GM18861 (cell line): ENCODE results near the gene LRBA.
"Not testable (repeated sequence)": the region's sequence is repeated elsewhere in the genome, so short reads cannot be mapped to it uniquely, and the experiment has no call there.

ENCODE experiments used
- ATAC-seq: cut with Tn5 transposase; IDR thresholded peaks from one replicate; pipeline ENCODE4 v1.9.1; 2021; ENCODE audit not compliant: unreplicated experiment

Gene LRBA

GRCh38 chr4:150974750-150975149, 40.3 kb downstream of the LRBA start:
- ATAC-seq: peak; percentile 54

DNA sequence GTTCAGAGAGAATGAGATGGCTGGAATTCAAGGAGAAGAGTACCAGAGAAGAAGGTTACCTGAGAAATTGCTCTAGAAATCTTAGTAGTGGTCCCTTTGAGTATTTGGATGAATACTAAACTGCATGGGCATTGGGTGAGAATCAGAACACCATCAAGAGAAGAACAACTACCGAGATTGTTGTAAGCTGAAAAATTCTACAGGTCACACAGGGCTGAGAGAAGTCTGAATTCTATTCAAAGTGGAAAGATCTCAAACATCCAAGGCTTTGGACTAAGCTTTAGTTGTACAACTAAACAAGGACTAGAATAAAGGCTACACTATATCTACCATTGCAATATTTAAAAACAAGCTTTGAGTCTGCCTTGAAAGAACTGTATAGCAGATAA, 40.8 kb downstream of the LRBA start:
- ATAC-seq: no peak

DNA sequence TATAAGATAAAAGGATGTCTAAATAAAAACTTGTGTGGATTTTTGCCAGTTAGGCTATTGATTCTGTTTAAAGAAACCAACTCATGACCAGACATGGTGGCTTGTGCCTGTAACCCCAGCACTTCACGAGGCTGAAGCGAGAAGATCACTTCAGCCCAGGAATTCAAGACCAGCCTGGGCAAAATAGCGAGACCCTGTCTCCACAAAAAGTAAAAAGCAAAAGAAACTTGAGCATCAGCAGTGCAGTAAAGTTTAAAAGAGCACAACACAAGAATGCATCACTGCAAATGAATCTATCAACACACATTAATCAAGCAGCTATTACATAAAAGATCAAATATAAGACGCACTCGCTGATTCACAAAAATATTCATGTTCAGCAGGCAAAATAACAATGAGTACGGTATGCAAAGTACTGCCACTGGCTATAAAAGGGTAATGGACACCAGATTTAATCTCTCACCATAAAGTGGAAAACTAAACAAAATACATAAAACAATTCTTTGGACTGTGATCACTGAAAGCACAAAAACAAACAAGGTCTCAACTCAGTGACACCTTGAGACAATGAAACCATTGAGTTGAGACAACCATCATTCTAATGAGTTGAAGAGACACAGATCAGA, 41.3 kb downstream of the LRBA start:
- no peak for ATAC-seq

GRCh38 chr4:150972592-150972991, 42.5 kb downstream of the LRBA start:
- no peak for ATAC-seq

DNA sequence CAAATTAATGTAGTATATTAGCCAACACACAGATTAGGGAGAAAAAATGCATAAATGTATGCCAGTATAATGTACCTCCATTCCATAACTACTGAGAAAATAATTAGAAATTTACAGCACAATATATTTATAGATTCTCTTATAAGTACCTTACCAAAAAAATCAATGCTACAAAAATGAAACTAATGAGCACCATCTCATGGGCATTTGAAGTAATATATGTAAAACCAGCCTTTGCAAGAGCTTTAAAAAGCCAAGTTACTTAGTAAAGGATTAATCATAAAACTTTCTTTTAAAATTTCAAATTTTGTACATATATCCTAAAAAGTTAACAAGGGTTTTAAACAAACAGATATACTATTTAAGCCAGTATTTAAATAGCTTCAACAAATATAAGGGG, 43.2 kb downstream of the LRBA start:
- no peak for ATAC-seq

DNA sequence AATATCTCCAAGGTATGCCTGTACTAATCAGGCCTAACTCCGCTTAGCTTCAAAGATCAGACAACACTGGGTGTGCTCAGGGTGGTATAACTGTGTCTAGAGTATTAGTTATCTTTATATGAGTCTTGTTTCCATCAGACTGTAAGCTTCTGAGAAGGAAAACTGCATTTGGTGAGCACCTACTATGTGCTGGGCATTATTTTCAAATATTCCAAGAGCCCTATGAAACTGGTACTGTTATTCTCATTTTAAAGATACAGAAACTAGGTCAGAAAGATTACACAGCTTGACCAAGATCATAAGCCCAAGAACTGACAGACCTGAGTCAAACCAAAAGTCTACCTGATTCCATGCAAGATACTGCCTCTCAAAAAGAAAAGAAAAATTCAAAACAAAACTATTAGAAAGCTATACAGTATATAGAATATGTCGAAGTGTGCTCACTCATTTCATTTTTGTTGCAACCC, 44.4 kb downstream of the LRBA start:
- peak; percentile 74 for ATAC-seq

DNA sequence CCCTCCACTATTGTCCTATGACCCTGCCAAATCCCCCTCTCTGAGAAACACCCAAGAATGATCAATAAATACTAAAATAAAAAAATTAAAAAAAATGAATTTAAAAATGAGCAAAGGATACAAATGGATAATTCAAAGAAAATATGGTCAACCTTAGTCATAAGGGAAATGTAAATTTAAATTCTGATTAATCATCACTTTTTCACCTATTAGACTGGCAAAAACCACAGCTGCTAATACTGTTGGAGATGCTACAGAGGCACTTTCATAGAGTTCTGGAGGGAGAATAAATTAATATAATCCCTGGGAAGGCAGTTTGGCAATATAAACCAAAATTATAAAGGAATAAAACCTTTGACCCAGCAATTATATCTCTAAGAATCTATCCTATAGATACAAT, 50.3 kb downstream of the LRBA start:
- no peak for ATAC-seq

- not testable (repeated sequence) for ATAC-seq
Measured at GRCh38 chr4:150963602-150964345, 51.3 kb downstream of the LRBA start.

DNA sequence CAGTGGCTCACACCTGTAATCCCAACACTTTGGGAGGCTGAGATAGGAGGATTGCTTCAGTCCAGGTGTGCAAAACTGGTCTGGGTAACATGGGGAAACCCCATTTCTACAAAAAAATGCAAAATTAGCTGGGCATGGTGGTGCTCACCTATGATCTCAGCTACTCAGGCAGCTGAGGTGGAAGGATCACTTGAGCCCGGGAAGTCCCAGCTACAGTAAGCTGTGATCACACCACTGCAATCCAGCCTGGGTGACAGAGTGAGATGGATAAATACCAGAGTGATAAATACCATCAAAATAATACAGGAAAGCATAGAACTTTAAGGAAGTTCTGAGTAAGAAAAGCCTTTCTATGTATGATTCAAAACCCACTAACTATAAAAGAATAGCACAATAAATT, 52.8 kb downstream of the LRBA start:
- ATAC-seq: peak; percentile 66

- no peak for ATAC-seq
Measured at GRCh38 chr4:150961566-150961965, 53.5 kb downstream of the LRBA start.

GRCh38 chr4:150960818-150961217, 54.3 kb downstream of the LRBA start:
- peak; percentile 65 for ATAC-seq

- no peak for ATAC-seq
Measured at GRCh38 chr4:150960079-150960478, 55.0 kb downstream of the LRBA start.

DNA sequence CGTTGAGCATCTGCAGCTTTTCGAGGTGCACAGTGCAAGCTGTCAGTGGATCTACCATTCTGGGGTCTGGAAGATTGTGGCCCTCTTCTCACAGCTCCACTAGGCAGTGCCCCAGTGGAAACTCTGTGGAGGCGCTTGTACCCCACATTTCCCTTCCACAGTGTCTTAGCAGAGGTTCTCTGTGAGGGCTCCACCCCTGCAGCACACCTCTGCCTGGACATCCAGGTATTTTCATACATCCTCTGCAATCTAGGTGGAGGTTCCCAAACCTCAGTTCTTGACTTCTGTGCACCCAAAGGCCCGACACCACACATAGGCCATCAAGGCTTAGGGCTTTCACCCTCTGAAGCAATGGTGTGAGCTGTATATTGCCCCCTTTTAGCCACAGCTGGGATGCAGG, 57.1 kb downstream of the LRBA start:
- ATAC-seq: not testable (repeated sequence)

GRCh38 chr4:150957095-150957494, 58.0 kb downstream of the LRBA start:
- ATAC-seq: not testable (repeated sequence)

DNA sequence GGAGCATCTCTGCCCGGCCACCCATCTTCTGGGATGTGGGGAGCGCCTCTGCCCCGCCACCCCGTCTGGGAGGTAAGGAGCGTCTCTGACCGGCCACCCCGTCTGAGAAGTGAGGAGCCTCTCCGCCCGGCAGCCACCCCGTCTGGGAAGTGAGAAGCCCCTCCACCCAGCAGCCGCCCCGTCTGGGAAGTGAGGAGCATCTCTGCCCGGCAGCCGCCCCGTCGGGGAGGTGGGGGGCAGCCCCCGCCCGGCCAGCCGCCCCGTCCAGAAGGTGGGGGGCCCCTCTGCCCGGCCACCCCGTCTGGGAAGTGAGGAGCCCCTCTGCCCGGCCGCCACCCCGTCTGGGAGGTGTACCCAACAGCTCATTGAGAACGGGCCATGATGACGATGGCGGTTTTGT, 61.2 kb downstream of the LRBA start:
- ATAC-seq: not testable (repeated sequence)

- no peak for ATAC-seq
Measured at GRCh38 chr4:150952167-150952845, 62.8 kb downstream of the LRBA start.

GRCh38 chr4:150950657-150951288, 64.3 kb downstream of the LRBA start:
- peak; percentile 84 for ATAC-seq

- no peak for ATAC-seq
Measured at GRCh38 chr4:150949943-150950342, 65.1 kb downstream of the LRBA start.

DNA sequence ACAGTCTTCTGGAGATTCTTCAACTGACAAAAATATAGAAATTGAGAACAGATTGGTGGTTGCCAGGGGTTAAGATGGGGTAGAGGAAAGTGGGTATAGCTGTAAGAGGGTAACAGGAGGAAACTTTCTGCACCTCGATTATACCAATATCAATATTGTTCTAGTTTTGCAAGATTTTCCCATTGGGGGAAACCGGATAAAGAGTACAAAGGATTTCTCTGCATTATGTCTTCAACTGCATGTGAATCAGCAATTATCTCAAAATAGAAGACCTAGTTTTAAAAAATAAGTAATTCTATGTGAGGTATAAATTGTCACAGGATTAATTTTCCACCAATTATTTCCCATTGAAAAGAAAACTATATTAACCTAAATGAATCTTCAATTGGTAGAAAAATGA, 65.7 kb downstream of the LRBA start:
- no peak for ATAC-seq

- ATAC-seq: no peak
Measured at GRCh38 chr4:150948710-150949109, 66.4 kb downstream of the LRBA start.

GRCh38 chr4:150948074-150948473, 67.0 kb downstream of the LRBA start:
- no peak for ATAC-seq

DNA sequence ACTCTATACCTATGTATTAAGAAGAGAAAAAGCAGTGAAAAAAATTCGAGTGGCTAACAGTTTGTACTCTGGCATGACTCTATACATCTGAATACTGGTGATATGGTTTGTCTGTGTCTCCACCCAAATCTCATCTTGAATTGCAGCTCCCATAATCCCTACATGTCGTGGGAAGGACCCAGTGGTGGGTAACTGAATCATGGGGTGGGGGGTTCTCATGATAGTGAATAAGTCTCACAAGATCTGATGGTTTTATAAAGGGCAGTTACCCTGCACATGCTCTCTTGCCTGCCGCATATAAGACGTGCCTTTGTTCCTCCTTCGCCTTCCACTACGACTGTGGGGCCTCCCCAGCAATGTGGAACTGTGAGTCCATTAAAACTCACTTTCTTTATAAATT, 70.4 kb downstream of the LRBA start:
- no peak for ATAC-seq
